GM18498 (cell line): ENCODE results near the gene DUOX2.
"Not testable (repeated sequence)": the region's sequence is repeated elsewhere in the genome, so short reads cannot be mapped to it uniquely, and the experiment has no call there.

Experiments used
- ATAC-seq: cut with Tn5 transposase; IDR thresholded peaks from one replicate; pipeline ENCODE4 v1.9.1; 2021; ENCODE audit warnings: mild to moderate bottlenecking, moderate library complexity; ENCODE audit not compliant: unreplicated experiment

The DUOX2 gene

DNA sequence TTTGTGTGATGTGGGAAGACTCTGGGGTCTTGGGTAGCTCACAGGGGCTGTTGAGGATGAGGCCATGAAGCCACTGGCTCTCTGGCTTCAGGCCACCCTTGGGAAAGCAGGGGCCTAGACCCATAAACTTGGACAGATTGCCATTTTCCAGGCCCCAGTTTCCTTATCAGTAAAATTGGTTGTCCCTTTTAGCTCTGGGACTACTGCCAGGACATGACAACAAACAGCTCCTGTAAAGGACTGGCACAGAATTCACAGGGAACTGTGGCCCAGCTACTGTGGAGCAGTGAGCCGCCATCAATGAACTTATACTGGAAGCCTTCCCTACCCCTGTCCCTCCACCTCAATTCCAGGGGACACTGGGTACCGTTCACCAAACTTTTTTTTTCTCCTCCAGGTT, 36.6 kb downstream of the DUOX2 start:
- not testable (repeated sequence) for ATAC-seq

DNA sequence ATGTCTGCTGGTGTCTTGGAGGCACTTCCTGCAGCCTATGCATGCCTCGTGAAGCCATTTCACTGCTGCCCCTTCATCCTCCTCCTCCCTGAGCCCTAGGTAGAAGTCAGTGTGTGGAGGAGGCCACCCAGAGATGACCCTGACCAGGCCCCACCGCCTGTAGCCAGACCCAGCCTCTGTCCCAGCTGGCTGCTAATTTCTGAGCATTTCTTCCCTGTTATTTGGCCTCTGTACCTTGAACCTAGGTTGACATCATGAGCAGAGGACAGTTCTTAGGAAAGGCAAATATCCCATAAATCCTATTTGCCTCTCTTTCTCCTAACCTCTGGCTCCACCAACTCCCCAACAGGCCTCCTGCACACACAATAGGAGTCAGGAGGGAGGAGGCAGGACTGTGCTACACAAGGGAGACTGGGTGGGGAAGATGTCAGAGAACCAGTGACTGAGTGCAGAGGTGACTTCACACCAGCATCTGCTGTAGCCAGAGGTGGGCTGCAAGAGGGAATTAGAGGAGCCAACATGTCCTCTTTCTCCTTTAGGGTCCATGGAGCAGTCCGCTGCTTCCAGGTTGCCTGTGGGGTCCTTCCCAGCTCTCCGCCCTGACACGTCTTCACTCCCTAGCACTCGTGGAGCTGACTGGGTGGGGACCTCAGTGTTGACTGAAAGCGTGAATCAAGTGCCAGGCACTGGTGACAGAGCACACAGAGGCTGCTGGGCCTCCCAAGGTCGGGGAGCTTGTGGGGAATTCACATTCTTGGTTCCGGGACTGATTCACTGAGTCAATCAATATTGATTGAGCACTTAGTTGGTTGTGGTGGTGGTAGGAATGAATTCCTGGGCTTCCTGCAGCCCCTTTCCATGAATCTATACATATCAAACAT, 38.3 kb downstream of the DUOX2 start:
- not testable (repeated sequence) for ATAC-seq

- ATAC-seq = not testable (repeated sequence)
These were observed 40.4 kb downstream of the DUOX2 start for GRCh38 chr15:45073602-45074001.

DNA sequence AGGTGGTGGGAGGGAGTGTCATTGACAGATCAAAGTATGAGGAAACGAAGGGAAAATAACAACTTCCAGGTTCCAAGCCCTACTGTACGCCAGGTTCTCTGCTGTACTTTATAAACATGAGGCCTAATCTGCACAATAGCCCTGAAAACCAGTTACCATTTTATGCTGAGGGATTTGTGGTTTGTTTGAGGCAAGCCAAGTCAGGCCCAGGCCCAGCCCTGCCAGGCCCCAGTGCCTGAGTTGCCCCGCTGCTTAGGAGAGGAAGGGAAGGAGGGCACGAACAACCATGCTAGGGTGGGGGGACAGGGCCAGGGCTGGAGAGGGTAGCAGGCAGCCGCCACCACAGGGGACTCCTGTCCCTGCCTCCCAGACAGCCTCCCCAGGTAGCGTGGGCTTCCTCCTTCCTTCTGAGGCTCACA, 44.0 kb downstream of the DUOX2 start:
- ATAC-seq = not testable (repeated sequence)

- ATAC-seq = no peak
These were observed 49.6 kb downstream of the DUOX2 start for GRCh38 chr15:45064386-45064785.

GRCh38 chr15:45062301-45062700, 51.7 kb downstream of the DUOX2 start:
- ATAC-seq = not testable (repeated sequence)

- ATAC-seq = not testable (repeated sequence)
These were observed 55.0 kb downstream of the DUOX2 start for GRCh38 chr15:45058690-45059675.

GRCh38 chr15:45052676-45053075, 61.3 kb downstream of the DUOX2 start:
- ATAC-seq = not testable (repeated sequence)

DNA sequence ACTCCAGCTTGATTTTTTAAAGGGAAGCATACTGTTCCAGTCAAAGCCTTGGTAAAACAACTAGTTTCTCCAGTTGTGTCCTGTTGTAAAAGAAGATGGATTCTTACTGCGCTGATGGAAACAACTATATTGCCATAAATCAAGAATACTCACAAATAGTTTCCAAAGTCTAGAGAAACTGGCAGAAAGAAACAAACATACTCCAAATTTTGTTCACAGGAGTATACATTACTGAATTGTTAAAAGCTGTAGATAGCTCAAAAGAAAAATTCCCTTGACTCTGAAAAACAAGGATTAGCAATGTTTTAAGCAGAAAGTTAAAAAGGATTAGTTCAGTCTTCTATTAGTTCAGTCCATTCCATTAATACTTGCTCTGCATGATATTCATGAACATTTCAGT, 63.4 kb downstream of the DUOX2 start:
- no peak for ATAC-seq

DNA sequence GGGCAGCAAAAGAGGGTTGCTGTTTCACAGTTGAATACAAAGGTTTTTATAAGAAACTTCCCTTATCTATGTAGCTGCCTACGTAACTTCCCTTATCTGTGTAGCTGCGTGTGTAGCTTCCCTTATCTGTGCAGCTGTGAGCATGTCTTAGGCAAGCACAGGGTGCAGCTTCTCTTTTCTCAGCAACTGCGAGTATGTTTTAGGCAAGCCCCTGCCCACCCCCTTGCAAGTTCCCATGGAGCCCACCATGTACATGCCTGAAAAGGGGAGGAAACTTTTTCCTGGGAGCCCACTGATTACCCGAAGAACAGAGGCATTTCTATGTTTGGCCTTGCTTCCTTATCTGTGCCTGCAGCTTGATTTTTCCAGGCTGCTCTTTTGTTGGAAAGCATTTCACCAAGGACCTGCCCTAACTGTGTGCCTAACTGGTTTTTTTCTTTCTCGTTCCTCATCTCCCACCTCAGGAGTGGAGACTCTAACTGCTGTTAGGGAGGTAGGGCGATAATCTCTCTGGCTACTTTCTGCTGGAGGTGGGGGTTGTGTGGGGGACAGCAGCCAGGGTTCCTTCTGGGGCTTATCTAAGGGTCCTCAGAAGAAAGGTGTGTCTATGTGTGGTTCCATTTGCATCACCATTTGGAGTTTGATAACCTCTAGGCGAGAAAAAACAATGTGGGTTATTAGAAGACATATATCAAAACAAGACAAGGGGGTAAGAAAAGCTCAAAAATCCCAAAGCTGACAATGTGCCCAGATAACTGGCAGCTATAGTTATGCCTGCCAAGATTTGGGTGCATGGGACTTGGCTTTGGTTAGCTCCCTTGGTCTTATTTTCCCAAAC, 65.0 kb downstream of the DUOX2 start:
- ATAC-seq = no peak

GRCh38 chr15:45048449-45048793, 65.6 kb downstream of the DUOX2 start:
- not testable (repeated sequence) for ATAC-seq

DNA sequence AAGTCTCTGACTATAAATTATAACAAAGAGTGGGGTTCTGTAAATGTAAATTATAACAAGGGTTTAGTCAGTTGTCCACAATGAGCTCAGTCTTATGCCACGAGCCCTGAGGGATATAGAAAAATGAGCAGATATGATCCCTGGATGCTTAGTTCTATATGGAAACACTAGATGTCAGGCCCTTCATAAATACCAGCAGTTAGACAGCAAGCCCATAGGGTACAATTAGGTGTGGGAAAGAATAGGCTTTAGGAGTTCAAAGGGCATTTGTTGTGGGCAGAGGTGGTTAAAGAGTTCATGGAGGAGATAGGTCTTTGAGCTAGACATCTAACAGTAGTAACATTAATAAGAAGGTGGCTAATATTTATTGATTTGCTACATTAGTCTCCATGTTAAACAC, 69.7 kb downstream of the DUOX2 start:
- ATAC-seq = not testable (repeated sequence)

- not testable (repeated sequence) for ATAC-seq
These were observed 71.1 kb downstream of the DUOX2 start for GRCh38 chr15:45042859-45043258.
